MM.1S (cell line): ENCODE results near the gene PLS3.

Source experiments
- DNase-seq: peaks from one replicate; pipeline ENCODE4 v3.0.0-alpha.2; 2015
- H2AFZ ChIP-seq: fragments of 300-600 bp; sonication (generic); 2 replicates; pipeline ENCODE4 v1.6.0; 2016; ENCODE audit warnings: antibody characterized with exemption, low read length
- H3F3A ChIP-seq: fragments of 300-600 bp; sonication (generic); 2 replicates; pipeline ENCODE4 v1.6.1; 2016; ENCODE audit warnings: mild to moderate bottlenecking, antibody characterized with exemption, low read length, moderate library complexity, mixed read lengths; ENCODE audit not compliant: insufficient read depth
- H3K27ac ChIP-seq: fragments of 300-600 bp; sonication (generic); 2 replicates; pipeline ENCODE4 v1.5.1; 2016; ENCODE audit warnings: mild to moderate bottlenecking, low read length
- H3K27me3 ChIP-seq: fragments of 300-600 bp; sonication (generic); replicated peaks from 2 replicates; pipeline ENCODE4 v1.6.0; 2016; ENCODE audit warnings: low read length; ENCODE audit not compliant: insufficient read depth
- H3K36me3 ChIP-seq: fragments of 300-600 bp; sonication (generic); replicated peaks from 2 replicates; pipeline ENCODE4 v1.6.1; 2016; ENCODE audit warnings: mild to moderate bottlenecking, low read length, mixed read lengths; ENCODE audit not compliant: insufficient read depth
- H3K4me1 ChIP-seq: fragments of 300-600 bp; sonication (generic); 2 replicates; pipeline ENCODE4 v1.6.1; 2016; ENCODE audit warnings: low read length, mixed read lengths
- H3K4me2 ChIP-seq: fragments of 300-600 bp; sonication (generic); 2 replicates; pipeline ENCODE4 v1.6.0; 2016; ENCODE audit warnings: low read depth, low read length
- H3K4me3 ChIP-seq: fragments of 300-600 bp; sonication (generic); 2 replicates; pipeline ENCODE4 v1.5.1; 2016; ENCODE audit warnings: low read length, mixed read lengths
- H3K79me2 ChIP-seq: fragments of 300-600 bp; sonication (generic); 2 replicates; pipeline ENCODE4 v1.6.1; 2016; ENCODE audit warnings: mixed run types, low read length, mixed read lengths
- H3K9ac ChIP-seq: fragments of 300-600 bp; sonication (generic); 2 replicates; pipeline ENCODE4 v1.6.1; 2016; ENCODE audit warnings: low read length, mixed read lengths
- H3K9me2 ChIP-seq: fragments of 300-600 bp; sonication (generic); replicated peaks from 2 replicates; pipeline ENCODE4 v1.6.1; 2016; ENCODE audit warnings: mild to moderate bottlenecking, low read length, mixed read lengths; ENCODE audit not compliant: insufficient read depth
- H3K9me3 ChIP-seq: fragments of 300-600 bp; sonication (generic); replicated peaks from 2 replicates; pipeline ENCODE4 v1.6.1; 2016; ENCODE audit warnings: mild to moderate bottlenecking, low read length, mixed read lengths; ENCODE audit not compliant: insufficient read depth
- H4K20me1 ChIP-seq: fragments of 300-600 bp; sonication (generic); 2 replicates; pipeline ENCODE4 v1.6.1; 2016; ENCODE audit warnings: mild to moderate bottlenecking, low read length, moderate library complexity, mixed read lengths; ENCODE audit not compliant: insufficient read depth
- CTCF ChIP-seq: fragments of 300-600 bp; sonication (generic); IDR thresholded peaks from 2 replicates; pipeline ENCODE4 v1.5.1; 2016; ENCODE audit warnings: antibody characterized with exemption, low read length, mixed read lengths
- EZH2 ChIP-seq: fragments of 300-600 bp; sonication (generic); optimal IDR thresholded peaks from 2 replicates; pipeline ENCODE3; 2017; ENCODE audit warnings: low read depth, mild to moderate bottlenecking, antibody characterized with exemption, low read length, mixed read lengths
- EZH2phosphoT487 ChIP-seq: fragments of 300-600 bp; sonication (generic); IDR thresholded peaks from 2 replicates; pipeline ENCODE4 v1.6.1; 2018; ENCODE audit warnings: antibody characterized with exemption, low read length

The PLS3 gene

DNA sequence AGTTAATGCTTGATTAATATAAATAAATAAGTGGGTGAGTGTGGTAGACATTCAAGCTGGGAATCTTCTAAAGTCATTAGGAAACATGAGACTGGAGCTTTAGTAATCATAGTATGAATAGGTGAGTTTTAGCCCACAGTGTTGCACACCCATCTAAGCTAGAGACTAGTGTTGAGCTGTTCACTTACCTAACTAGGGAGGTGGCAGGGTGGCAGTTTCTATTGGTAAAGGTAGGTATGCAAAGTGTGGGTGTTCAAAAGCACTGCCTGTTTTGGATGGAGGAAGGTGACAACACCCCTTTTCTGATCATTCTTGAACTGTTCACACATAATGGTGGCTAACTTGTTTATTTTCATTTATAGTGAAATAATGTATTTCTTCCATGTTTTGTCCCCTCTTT lies 41.3 kb downstream of the PLS3 start:
- H3K27me3 ChIP-seq: no peaks in the 10 kb centered on the region
- H3K79me2 ChIP-seq: no peaks in the 10 kb centered on the region
- H3K4me2 ChIP-seq: no peak overlapping the region

DNA sequence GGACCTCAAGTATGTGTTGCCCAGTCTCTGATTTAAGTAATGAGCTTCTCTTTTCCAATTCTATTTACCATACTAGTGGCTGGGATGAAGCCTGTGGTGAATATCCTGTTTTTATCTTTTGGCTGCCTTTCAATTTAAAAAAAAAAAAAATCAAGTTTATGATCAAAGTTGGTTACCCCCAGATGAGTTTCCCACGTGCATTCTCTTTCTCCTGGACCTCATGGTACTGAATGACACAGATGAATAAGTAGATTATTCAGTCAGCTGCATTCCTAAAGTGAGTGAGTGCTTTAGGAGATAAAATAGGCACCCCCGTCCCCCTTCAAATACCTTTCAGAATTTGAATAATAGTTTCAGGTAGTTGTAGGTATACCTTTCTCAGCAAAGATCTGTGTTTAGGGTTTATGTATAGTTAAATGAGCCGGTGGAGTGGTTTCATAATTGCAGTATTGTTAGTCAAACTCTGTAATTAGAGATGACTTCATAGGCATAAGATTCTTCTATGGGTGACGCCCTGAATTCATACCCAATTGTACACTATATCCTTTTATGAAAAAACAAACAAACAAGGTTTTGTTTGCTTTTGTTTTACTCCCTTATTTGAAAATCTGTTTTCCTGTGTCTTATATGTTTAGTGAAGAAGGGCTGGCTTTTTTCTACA lies 41.9 kb downstream of the PLS3 start:
- H4K20me1 ChIP-seq: no peaks in the 10 kb centered on the region
- no peak overlapping the region for H3K4me2 ChIP-seq

More for the DNA sequence above, 41.3 kb downstream of the PLS3 start:
- H3F3A ChIP-seq: no peaks in the 10 kb centered on the region
- H4K20me1 ChIP-seq: no peaks in the 10 kb centered on the region
- H3K4me3 ChIP-seq: no peak overlapping the region
- H3K4me1 ChIP-seq: no peaks in the 10 kb centered on the region
- H3K9me2 ChIP-seq: no peaks in the 10 kb centered on the region
- no peaks in the 10 kb centered on the region for H3K36me3 ChIP-seq
- no peak overlapping the region for H3K27ac ChIP-seq
- no peaks in the 10 kb centered on the region for H3K9me3 ChIP-seq
- H2AFZ ChIP-seq: no peak overlapping the region
- TF ChIP-seq EZH2 (no peak), CTCF (no peak), EZH2phosphoT487 (no peak)
- DNase-seq: no peak
- no peak overlapping the region for H3K9ac ChIP-seq

GRCh38 chrX:115603534-115604074 lies 42.6 kb downstream of the PLS3 start:
- Histone ChIP-seq H3K9me3 (no peaks in the 10 kb centered on the region), H3K27ac (no peak overlapping the region), H3K4me1 (no peaks in the 10 kb centered on the region), H2AFZ (no peak overlapping the region), H3F3A (no peaks in the 10 kb centered on the region), H3K4me3 (no peak overlapping the region), H3K9me2 (no peaks in the 10 kb centered on the region), H3K4me2 (no peak overlapping the region), H3K79me2 (no peaks in the 10 kb centered on the region), H3K9ac (no peak overlapping the region), H3K27me3 (no peaks in the 10 kb centered on the region), H4K20me1 (no peaks in the 10 kb centered on the region), H3K36me3 (no peaks in the 10 kb centered on the region)
- no peak for DNase-seq
- no peak for TF ChIP-seq EZH2phosphoT487
- no peak for TF ChIP-seq EZH2
- no peak for TF ChIP-seq CTCF

More for the DNA sequence above, 41.9 kb downstream of the PLS3 start:
- H3K9me2 ChIP-seq: no peaks in the 10 kb centered on the region
- no peak for TF ChIP-seq EZH2phosphoT487
- no peak for TF ChIP-seq CTCF
- TF ChIP-seq EZH2: no peak
- no peak overlapping the region for H3K9ac ChIP-seq
- no peak overlapping the region for H3K27ac ChIP-seq
- no peaks in the 10 kb centered on the region for H3K36me3 ChIP-seq
- H3K4me3 ChIP-seq: no peak overlapping the region
- no peak for DNase-seq
- no peaks in the 10 kb centered on the region for H3K27me3 ChIP-seq
- no peak overlapping the region for H2AFZ ChIP-seq
- H3K9me3 ChIP-seq: no peaks in the 10 kb centered on the region
- no peaks in the 10 kb centered on the region for H3K4me1 ChIP-seq
- no peaks in the 10 kb centered on the region for H3F3A ChIP-seq
- H3K79me2 ChIP-seq: no peaks in the 10 kb centered on the region
